HG03060 (cell line): ENCODE measurements around the gene ANXA4.

Experiments
- ATAC-seq: cut with Tn5 transposase; IDR thresholded peaks from one replicate; pipeline ENCODE4 v1.9.1; 2021; ENCODE audit warnings: low read depth, moderate number of reproducible peaks; ENCODE audit not compliant: unreplicated experiment

The ANXA4 gene

DNA sequence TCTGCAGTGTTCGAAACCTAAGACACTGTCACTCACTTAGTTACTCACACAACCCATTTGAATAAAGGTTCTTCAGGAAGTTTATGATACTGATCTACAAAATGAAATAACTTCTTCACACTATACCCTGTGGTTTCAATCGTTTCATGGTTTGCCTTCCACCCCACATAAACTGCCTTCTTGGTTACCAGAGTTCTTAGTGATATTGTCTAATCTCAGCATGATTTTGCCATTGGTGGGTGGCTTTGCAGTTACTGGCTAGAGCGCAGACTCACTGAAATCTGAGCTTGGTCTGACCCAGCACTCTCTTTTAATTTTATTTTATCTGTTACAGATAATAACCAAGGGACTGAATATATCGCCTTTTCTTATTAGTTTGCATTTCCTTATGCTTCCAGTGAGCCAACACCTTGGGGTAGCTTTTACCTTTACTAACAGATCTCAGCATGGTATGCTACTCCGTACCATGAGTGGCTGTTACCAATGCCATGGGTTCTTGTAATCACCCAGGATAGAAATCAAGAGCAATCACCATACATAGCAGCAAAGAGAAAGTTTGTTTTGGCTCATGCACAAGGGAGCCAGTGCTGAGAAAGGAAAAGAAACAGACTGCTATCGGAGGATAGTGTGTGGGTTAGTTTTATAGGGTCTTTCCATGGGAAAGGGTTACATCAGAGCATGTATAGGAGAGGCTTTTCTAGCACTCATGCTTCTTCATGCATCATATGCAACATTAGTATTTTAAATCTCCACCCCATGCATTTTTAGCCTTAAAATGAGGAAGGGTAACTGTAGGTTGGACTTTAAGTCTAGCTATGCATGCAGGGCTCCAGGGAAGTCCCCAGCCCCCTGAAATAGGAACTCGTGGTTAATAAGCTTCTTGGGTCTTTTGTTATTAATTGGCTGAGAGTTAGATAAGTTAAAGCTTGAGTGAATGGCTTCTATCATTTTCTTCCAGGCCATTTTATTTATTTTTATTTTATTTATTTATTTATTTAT, 33.3 kb downstream of the ANXA4 start:
- no peak for ATAC-seq

GRCh38 chr2:69776886-69777785, 35.2 kb downstream of the ANXA4 start:
- no peak for ATAC-seq

- no peak for ATAC-seq
These were observed 35.8 kb downstream of the ANXA4 start for GRCh38 chr2:69777786-69778105.

DNA sequence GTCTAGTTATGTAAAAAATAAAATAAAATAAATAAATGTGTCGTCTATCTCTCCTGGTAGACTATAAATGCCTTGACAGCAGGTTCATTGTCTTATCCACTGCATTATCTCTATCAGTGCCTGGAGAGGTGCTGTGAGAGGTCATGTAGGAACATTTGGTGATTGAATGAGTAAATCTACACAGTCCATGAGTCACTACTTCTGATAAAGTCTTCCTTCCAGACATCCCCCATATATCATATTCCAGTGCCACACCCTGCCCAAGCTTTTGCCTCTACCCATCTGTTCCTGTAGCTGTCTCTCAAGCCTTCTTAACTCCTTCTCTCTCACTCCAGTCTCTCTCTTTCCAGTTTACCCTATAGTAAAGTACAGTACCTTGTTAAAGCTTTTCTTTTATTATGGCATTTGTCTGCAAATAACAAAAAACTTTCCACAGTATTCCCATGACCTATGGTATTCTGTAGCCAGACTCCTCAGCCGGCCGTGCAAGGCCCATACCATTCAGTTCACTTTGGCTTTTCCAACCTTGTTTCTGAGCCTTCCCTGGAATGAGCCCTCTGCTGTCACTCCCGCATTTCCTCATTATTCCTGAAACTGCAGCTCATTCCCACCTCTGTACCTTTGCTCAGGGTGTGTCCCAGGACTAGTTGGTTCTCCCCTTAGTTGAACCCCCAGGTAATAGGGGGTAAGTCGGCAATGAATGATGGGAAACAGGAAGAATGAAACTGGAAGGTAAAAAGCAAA, 37.5 kb downstream of the ANXA4 start:
- no peak for ATAC-seq

GRCh38 chr2:69780921-69781320, 39.0 kb downstream of the ANXA4 start:
- ATAC-seq: no peak

- no peak for ATAC-seq
These were observed 39.7 kb downstream of the ANXA4 start for GRCh38 chr2:69781321-69782248.

DNA sequence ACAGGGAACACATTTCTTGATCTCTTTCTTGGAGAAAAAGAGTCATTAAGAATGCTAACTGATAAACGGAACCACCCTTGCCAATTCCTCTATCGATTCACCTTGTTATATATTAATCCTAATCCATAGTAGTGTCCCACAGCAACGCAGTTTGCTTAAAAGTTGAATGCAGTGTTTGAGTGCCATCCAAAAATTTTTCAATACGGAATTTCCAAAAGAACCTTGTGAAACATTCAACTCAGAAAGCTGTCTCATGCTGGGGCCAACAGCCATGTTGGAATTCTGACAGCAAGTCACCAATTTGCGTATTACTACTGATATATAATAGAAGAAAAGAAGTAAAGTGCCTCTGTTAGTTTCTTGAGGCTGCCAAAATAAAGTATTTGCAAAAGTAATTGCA, 42.3 kb downstream of the ANXA4 start:
- no peak for ATAC-seq

- ATAC-seq: no peak
These were observed 43.4 kb downstream of the ANXA4 start for GRCh38 chr2:69785358-69785757.

GRCh38 chr2:69786052-69786560, 44.2 kb downstream of the ANXA4 start:
- ATAC-seq: no peak

DNA sequence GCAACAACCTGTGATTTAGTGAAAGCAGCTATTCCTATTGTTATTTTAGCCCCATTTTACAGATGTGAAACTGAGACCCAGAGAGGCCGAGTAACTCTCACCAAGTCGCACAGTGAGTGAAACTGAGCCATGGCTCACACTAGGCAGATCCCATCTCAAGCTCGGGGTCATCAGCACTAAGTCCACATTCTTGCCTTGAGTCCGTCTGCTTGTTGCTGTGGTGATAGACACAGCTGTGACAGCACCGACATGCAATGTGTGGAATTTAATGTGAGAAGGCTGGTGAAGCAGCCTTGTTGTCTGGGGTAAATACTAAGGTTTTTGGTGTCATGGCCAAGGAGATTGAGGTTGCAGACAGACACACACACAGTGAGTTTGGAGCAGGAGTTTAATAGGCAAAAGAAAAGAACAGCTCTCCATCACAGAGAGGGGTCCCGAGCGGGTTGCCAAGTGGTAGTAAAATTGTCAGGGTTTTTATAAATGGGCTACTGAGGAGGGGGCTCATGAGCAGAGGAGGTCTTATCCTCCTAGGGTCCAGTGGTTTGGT, 47.3 kb downstream of the ANXA4 start:
- no peak for ATAC-seq

DNA sequence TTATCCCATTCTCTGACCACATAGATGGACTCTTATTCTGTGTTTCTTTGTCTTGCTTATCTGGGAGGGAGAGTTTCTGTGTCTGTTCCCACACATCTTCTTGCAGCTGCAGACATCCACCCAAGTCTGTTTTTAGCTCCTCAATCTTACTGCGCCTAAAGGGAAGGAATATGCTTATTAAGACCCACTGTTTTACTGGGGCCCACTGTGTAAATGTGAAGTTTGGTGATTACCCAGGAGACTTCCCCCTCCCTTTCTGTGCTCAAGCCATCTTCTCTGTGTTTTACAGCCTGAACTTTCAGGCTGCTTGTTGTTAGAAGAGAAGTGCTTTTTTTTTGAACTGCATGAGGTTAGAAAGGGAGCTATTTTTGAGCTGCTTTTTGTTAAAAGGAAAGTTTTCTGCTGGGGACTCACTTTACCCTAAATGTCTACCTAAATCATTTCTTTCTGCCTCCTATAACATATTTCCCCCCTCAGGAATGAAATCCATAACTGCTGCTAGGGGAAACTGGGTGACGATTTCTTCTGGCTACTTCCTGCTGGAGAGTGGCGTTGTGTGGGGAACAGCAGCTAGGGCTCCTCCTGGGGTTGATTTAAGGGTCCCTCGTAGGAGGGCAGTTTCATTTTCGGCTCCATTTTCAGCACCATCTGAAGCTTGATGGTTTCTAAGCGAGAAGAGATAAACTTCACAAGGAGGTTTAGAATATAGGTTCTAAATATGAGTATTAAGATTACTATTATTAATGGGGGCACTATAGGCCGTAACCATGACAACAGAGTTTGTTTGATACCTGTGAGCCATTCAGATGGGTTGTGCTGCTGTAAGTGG, 48.1 kb downstream of the ANXA4 start:
- no peak for ATAC-seq

GRCh38 chr2:69790601-69790959, 48.6 kb downstream of the ANXA4 start:
- ATAC-seq: no peak

GRCh38 chr2:69791045-69791444, 49.1 kb downstream of the ANXA4 start:
- no peak for ATAC-seq

GRCh38 chr2:69796174-69796573, 54.2 kb downstream of the ANXA4 start:
- no peak for ATAC-seq

GRCh38 chr2:69797235-69797634, 55.3 kb downstream of the ANXA4 start:
- no peak for ATAC-seq

- no peak for ATAC-seq
These were observed 55.9 kb downstream of the ANXA4 start for GRCh38 chr2:69797836-69798289.

DNA sequence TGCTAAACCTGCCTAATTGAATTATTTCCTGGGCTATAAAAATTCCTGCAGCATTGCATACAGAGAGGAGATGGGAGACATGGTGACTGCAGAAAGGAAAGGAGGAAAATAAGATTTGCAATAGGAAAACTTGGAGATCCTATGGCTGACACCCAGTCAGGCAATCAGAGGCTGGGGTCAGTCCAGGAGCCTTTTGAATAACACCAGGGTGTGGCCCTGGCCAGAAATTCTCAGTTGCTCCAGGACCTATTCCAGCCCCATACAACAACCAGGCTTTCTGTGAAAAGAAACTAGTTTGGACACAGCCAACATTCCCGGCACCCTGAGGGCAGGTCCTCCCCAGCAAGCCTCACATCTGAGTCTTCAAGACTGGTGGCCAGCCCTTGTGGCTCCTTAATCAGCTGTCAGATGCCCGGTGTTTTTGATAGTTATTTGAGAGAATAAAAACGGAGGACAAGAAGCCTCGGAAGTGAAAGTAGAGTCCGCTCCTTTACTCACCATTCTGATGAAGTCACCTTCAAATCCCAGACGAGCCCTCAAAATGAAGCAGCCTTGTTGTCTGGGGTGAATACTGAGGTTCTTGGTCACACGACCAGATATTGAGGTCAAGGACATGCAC, 56.5 kb downstream of the ANXA4 start:
- no peak for ATAC-seq
